Rectal smooth muscle tissue (tissue), 1 donor: ENCODE data around the gene NINJ2.
A peak's percentile ranks its signal among the peaks of the same experiment; 100 is the strongest.
"Not testable (repeated sequence)": the region's sequence is repeated elsewhere in the genome, so short reads cannot be mapped to it uniquely, and the experiment has no call there.

Experiments
- H3K27ac ChIP-seq: one replicate; pipeline ENCODE4 v1.7.0; 2013; ENCODE audit warnings: low read depth, low read length, inconsistent platforms
- H3K27me3 ChIP-seq: one replicate; pipeline ENCODE4 v1.7.0; 2013; ENCODE audit warnings: low read length; ENCODE audit not compliant: control insufficient read depth, insufficient read depth
- H3K36me3 ChIP-seq: one replicate; pipeline ENCODE4 v1.7.0; 2013; ENCODE audit warnings: low read length; ENCODE audit not compliant: control insufficient read depth, insufficient read depth
- H3K4me1 ChIP-seq: one replicate; pipeline ENCODE4 v1.7.0; 2013; ENCODE audit warnings: low read length; ENCODE audit not compliant: control insufficient read depth, insufficient read depth
- H3K4me3 ChIP-seq: one replicate; pipeline ENCODE4 v1.7.0; 2013; ENCODE audit warnings: low read length
- H3K9ac ChIP-seq: one replicate; pipeline ENCODE4 v1.7.0; 2013; ENCODE audit warnings: low read length

Gene NINJ2

DNA sequence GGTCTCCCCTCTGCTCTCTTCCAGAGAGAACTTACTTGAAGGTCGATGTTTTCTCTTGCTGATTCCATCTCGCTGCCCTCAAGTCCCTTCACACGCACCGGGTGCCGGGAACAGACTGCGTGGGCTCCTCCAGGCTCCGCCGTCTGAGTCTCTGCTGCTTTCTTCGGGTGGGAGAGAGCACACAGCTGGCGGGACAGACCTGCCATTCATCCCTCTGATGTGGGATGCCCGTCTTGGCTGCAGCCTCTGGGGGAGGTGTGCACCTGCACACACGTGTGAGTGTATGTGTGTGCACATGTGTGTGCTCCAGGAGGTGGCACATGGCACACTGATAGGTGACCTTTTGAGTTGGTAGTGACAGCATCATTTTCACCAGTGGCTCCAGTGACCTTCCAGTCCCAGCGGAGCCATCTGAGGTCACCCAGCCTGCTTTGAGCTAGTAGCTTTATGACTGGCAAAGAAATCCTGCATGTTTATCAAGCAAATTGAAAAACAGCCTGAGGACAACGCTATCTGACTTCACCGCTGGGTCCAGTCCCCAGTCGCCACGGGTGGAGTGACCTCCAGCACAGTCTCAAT is at the start of gene NINJ2:
Gene NINJ2 (minus strand): TSS at position 153 of the 579 bp plus-strand sequence. CDS start 85 bp downstream, at position 68.
- Histone ChIP-seq H3K27ac (no peak within 1 kb of the TSS), H3K27me3 (no peaks in the 10 kb centered on the region), H3K4me1 (peaks cover 3% of the 10 kb centered on the region), H3K36me3 (no peaks in the 10 kb centered on the region), H3K9ac (no peak within 1 kb of the TSS), H3K4me3 (peak within 1 kb of the TSS; percentile 14)

- H3K27ac ChIP-seq = no peak overlapping the region
- no peak overlapping the region for H3K9ac ChIP-seq
- no peaks in the 10 kb centered on the region for H3K27me3 ChIP-seq
- H3K36me3 ChIP-seq = no peaks in the 10 kb centered on the region
- no peak overlapping the region for H3K4me3 ChIP-seq
- no peaks in the 10 kb centered on the region for H3K4me1 ChIP-seq
These were observed 49.1 kb upstream of the NINJ2 start for GRCh38 chr12:712172-712863.

- H3K9ac ChIP-seq = no peak overlapping the region
- H3K4me3 ChIP-seq = no peak overlapping the region
- H3K4me1 ChIP-seq = no peaks in the 10 kb centered on the region
- H3K36me3 ChIP-seq = no peaks in the 10 kb centered on the region
- no peaks in the 10 kb centered on the region for H3K27me3 ChIP-seq
- no peak overlapping the region for H3K27ac ChIP-seq
These were observed 46.3 kb upstream of the NINJ2 start for GRCh38 chr12:709455-710020.

- not testable (repeated sequence) for H3K36me3 ChIP-seq, H3K4me1 ChIP-seq, H3K9ac ChIP-seq, H3K4me3 ChIP-seq, H3K27ac ChIP-seq, H3K27me3 ChIP-seq
These were observed 44.8 kb upstream of the NINJ2 start for GRCh38 chr12:708084-708483.

DNA sequence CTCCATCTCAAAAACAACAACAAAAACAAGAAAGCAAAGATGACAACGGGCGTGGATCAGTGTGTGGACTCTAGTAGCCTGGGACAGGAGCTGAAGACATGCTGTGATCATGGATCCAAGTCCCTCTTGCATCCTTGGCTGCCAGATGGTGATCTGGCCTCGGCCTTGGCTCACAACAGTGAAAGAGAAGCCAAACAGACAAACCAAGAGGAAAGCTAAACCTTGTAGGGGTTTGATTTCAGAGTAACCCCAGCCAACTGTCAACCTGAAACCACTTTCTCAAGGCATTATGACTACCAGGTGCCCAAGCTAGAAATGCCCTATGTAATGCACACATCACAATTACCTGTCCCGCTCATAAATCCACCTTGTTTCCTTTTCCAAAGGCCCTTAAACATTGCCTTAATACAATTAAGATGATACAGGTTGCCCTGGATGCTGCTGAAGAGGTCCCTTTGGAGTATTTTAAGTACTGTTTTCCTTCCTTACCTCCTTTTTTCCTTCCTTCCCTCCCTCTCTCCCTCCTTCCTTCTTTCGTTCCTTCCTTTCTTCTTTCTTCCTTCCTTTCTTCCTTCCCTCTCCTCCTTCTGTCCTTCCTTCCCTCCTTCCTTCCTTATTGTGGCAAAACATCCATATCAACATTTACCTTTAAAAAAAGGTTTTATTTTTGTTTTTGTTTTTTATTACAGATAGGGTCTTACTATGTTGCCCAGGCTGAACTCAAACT is 41.4 kb upstream of the NINJ2 start:
- Histone ChIP-seq H3K4me3 (no peak overlapping the region), H3K27ac (no peak overlapping the region), H3K4me1 (no peaks in the 10 kb centered on the region), H3K9ac (no peak overlapping the region), H3K36me3 (no peaks in the 10 kb centered on the region), H3K27me3 (no peaks in the 10 kb centered on the region)

GRCh38 chr12:701896-702539 is 38.8 kb upstream of the NINJ2 start:
- no peaks in the 10 kb centered on the region for H3K4me1 ChIP-seq
- H3K9ac ChIP-seq = no peak overlapping the region
- H3K27me3 ChIP-seq = no peaks in the 10 kb centered on the region
- H3K4me3 ChIP-seq = no peak overlapping the region
- no peak overlapping the region for H3K27ac ChIP-seq
- no peaks in the 10 kb centered on the region for H3K36me3 ChIP-seq

- Histone ChIP-seq H3K4me1 (no peaks in the 10 kb centered on the region), H3K27ac (no peak overlapping the region), H3K9ac (no peak overlapping the region), H3K36me3 (no peaks in the 10 kb centered on the region), H3K4me3 (no peak overlapping the region), H3K27me3 (no peaks in the 10 kb centered on the region)
These were observed 36.8 kb upstream of the NINJ2 start for GRCh38 chr12:700016-700415.

DNA sequence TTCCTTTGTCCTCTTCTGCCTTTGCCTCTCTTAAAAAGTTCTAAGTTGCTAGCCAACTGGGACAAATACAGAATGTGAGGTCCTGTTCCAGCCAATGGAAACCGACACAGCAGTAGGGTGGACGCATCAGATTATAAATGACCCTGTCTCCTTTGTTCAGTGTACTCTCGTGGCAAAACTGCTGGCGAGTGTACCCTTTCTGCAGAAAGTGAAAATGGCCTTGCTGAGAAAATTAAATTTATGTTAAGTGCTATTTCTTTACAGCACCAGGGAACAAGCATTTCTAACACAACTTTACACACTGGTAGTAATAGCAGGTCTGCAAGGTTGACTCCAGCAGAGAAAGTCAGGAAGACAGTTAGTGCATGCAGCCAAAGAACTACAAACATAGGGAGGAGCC is 35.0 kb upstream of the NINJ2 start:
- not testable (repeated sequence) for H3K9ac ChIP-seq, H3K4me1 ChIP-seq, H3K36me3 ChIP-seq, H3K4me3 ChIP-seq, H3K27me3 ChIP-seq, H3K27ac ChIP-seq

GRCh38 chr12:697481-697880 is 34.2 kb upstream of the NINJ2 start:
- no peak overlapping the region for H3K27ac ChIP-seq

DNA sequence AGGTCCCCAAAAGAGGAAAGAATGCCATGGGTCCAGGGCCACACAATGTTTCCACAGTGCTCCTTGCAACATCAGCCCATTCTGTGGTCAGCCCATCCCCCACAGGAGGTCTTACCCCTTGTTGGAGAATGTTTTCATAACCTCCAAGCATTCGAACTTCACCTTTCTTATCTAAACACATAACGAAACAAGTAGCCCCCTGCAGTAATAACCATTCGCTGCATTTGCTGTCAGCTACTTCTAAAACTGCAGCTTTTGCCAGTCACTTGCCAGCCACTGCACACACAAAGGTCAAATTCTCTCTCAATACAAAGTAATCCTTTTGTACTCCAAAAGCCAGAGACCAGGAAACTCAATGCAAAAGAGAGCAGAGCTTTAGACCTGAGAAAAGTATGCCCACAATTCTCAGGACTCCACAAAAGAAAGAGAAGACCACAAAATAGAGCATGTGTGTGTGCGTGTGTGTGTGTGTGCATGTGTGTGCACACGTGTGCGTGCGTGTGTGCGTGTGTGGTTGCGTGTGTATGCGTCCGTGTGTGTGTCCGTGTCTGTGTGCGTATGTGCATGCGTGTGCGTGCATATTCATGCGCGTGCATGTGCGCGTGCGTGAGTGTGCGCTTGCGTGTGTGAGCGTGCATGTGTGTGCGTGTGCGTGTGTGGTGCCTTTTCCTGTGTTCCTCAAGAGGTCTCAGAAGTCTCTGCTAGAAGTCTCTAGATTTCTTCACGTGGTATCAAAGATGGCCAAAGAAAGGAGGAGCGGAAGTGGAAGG is 31.7 kb upstream of the NINJ2 start:
- no peak overlapping the region for H3K9ac ChIP-seq
- H3K27ac ChIP-seq = no peak overlapping the region
- H3K36me3 ChIP-seq = no peaks in the 10 kb centered on the region
- H3K4me3 ChIP-seq = no peak overlapping the region
- H3K27me3 ChIP-seq = no peaks in the 10 kb centered on the region
- H3K4me1 ChIP-seq = no peaks in the 10 kb centered on the region

More at GRCh38 chr12:697481-697880, 34.2 kb upstream of the NINJ2 start:
- H3K9ac ChIP-seq = no peak overlapping the region
- no peak overlapping the region for H3K4me3 ChIP-seq
- no peaks in the 10 kb centered on the region for H3K27me3 ChIP-seq
- no peaks in the 10 kb centered on the region for H3K36me3 ChIP-seq
- no peaks in the 10 kb centered on the region for H3K4me1 ChIP-seq

DNA sequence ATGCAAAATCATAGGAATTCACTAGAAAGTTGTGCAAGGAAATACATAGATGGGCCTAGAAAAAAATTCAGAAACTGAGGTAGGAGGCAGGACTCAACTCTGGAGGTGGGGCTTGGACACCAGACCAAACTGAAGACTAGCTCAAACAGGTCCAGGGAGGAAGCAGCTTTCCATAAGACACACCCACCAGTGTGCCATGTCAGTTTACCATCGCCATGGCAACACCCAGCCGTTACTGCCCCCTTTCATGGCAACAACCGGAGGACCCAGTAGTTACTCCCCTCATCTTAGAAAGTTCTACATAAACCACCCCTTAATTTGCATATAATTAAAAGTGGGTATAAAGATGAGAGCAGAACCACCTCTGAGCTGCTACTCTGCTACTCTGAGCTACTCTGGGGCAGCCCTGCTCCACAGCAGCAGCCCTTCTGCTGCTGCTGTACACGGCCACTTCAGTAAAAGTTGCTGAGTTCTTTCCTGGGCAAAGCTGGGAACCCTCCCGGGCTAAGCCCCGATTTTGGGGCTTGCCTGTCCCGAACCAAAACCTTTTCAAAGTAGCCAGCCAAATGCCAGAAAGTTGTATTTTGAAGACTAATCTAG is 30.8 kb upstream of the NINJ2 start:
- no peak overlapping the region for H3K4me3 ChIP-seq

More for the DNA sequence above, 30.8 kb upstream of the NINJ2 start:
- Histone ChIP-seq H3K9ac (no peak overlapping the region), H3K27ac (no peak overlapping the region), H3K27me3 (no peaks in the 10 kb centered on the region), H3K36me3 (no peaks in the 10 kb centered on the region), H3K4me1 (no peaks in the 10 kb centered on the region)
